GM19324 (cell line): ENCODE data around the gene RBPMS2.

Experiments used
- ATAC-seq: cut with Tn5 transposase; IDR thresholded peaks from one replicate; pipeline ENCODE4 v1.9.1; 2021; ENCODE audit warnings: mild to moderate bottlenecking, moderate library complexity; ENCODE audit not compliant: unreplicated experiment, low FRiP score

The RBPMS2 gene

GRCh38 chr15:64698823-64699222, 76.6 kb downstream of the RBPMS2 start:
- no peak for ATAC-seq

GRCh38 chr15:64697911-64698369, 77.4 kb downstream of the RBPMS2 start:
- ATAC-seq = no peak

GRCh38 chr15:64696481-64696880, 78.9 kb downstream of the RBPMS2 start:
- no peak for ATAC-seq

- no peak for ATAC-seq
These were observed 79.8 kb downstream of the RBPMS2 start for GRCh38 chr15:64695561-64695992.

- no peak for ATAC-seq
These were observed 80.6 kb downstream of the RBPMS2 start for GRCh38 chr15:64694816-64695215.

GRCh38 chr15:64693134-64693533, 82.3 kb downstream of the RBPMS2 start:
- ATAC-seq = no peak

- no peak for ATAC-seq
These were observed 83.4 kb downstream of the RBPMS2 start for GRCh38 chr15:64691896-64692565.

- no peak for ATAC-seq
These were observed 84.7 kb downstream of the RBPMS2 start for GRCh38 chr15:64690578-64691296.

GRCh38 chr15:64690008-64690407, 85.4 kb downstream of the RBPMS2 start:
- ATAC-seq = no peak
